ENCODE results near the gene GHR. TPM values are rescaled to one million over a fixed set of nuclear protein-coding genes. Genes with fewer than 3 reads are reported as not detected.

GHR gene
- total and polyA plus RNA-seq, 2 donors (not counting 3 experiments of a cell fraction or from before 2014, with no cell fraction given) = 0.27 to 0.28 TPM

DNA sequence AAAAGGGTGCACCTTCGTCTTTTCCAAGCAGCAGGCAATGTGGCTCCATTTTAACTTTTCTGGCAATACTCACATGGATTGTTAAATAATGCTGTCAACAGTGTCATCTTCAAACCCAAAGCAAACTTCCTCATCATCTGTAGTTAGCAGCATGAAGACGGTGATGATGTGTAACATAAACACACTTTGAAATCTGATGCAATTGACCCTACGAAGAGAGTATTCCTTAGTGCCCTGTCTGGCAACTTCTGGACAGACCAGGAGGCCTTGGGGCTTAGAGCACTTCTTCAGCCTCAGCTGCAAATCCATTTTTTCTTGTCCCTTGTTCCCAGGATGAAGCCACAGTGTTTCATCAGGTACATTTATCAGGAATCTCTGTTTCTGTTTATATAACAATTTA lies 149.1 kb downstream of the GHR start:
- H3K4me2 ChIP-seq (ENCODE audit: insufficient read depth, low read length) = no peak overlapping the region
- FAIRE-seq (no peak), DNase-seq (ENCODE audit: low read depth, low spot score) (no peak)
- H3K27ac ChIP-seq (ENCODE audit: insufficient read depth, low read depth, low read length) = no peak overlapping the region
- H3K9me3 ChIP-seq (replicated peaks; ENCODE audit: control insufficient read depth, insufficient read depth, low read length) = no peaks in the 10 kb centered on the region
- dilution Hi-C loops (cut with MboI; ENCODE audit: extremely low pct_ligation_motif_present, low sequenced_read_pairs) = no loop called here
- H3K4me3 ChIP-seq (replicated peaks in 1 of 3; ENCODE audit: insufficient read depth in 1 of 3, low read depth in 1 of 3, low read length in 3 of 3) = no peak overlapping the region
- no peaks in the 10 kb centered on the region for H3K4me1 ChIP-seq (ENCODE audit: control insufficient read depth, extremely low read depth, insufficient read depth, low read length)
- BruUV-seq (replicated peaks) = no TSS peak
- no peak overlapping the region for H2AFZ ChIP-seq (ENCODE audit: low read depth, low read length)
- H3K79me2 ChIP-seq (ENCODE audit: control insufficient read depth, insufficient read depth, low read length) = no peaks in the 10 kb centered on the region
- H3K27me3 ChIP-seq (ENCODE audit: control insufficient read depth in 2 of 2, insufficient read depth in 2 of 2, low read length in 2 of 2) = no peaks in the 10 kb centered on the region
- CTCF ChIA-PET = interaction anchor here (1.2 kb wide), 1 partner anchor 11 kb away, joined by 3 read pairs; no protein-coding TSS in a partner anchor
- intact Hi-C loops (cut with micrococcal nuclease) = no loop called here
- POLR2A ChIA-PET = no interaction called here
- H3K9me1 ChIP-seq (replicated peaks; ENCODE audit: control insufficient read depth, extremely low read depth, insufficient read depth, low read length) = no peaks in the 10 kb centered on the region
- no peaks in the 10 kb centered on the region for H4K20me1 ChIP-seq (replicated peaks; ENCODE audit: control insufficient read depth, extremely low read depth, insufficient read depth, low read length)
- TF ChIP-seq FOS (IDR thresholded peaks at IDR 0.05; ENCODE audit: borderline replicate concordance, insufficient read depth, low read length) (no peak), POLR2A (IDR thresholded peaks at IDR 0.05; ENCODE audit: low read depth, low read length) (no peak), EZH2 (IDR thresholded peaks at IDR 0.05; ENCODE audit: borderline replicate concordance, low read depth, low read length, severe bottlenecking) (no peak), JUN (IDR thresholded peaks at IDR 0.05; ENCODE audit: borderline replicate concordance, insufficient read depth, insufficient read length, low read depth) (no peak), GATA2 (IDR thresholded peaks at IDR 0.05; ENCODE audit: insufficient read depth, insufficient read length, low read depth, low read length) (no peak), POLR2AphosphoS5 (IDR thresholded peaks at IDR 0.05; ENCODE audit: insufficient read depth, low read depth, low read length) (no peak), MYC (IDR thresholded peaks at IDR 0.05; ENCODE audit: low read depth, low read length) (no peak)
- TF ChIP-seq, protein P1, sequence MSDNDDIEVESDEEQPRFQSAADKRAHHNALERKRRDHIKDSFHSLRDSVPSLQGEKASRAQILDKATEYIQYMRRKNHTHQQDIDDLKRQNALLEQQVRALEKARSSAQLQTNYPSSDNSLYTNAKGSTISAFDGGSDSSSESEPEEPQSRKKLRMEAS (IDR thresholded peaks at IDR 0.05; ENCODE audit: insufficient read depth, insufficient read length) = no peak
- TF ChIP-seq, protein P2, sequence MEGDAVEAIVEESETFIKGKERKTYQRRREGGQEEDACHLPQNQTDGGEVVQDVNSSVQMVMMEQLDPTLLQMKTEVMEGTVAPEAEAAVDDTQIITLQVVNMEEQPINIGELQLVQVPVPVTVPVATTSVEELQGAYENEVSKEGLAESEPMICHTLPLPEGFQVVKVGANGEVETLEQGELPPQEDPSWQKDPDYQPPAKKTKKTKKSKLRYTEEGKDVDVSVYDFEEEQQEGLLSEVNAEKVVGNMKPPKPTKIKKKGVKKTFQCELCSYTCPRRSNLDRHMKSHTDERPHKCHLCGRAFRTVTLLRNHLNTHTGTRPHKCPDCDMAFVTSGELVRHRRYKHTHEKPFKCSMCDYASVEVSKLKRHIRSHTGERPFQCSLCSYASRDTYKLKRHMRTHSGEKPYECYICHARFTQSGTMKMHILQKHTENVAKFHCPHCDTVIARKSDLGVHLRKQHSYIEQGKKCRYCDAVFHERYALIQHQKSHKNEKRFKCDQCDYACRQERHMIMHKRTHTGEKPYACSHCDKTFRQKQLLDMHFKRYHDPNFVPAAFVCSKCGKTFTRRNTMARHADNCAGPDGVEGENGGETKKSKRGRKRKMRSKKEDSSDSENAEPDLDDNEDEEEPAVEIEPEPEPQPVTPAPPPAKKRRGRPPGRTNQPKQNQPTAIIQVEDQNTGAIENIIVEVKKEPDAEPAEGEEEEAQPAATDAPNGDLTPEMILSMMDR (IDR thresholded peaks at IDR 0.05; ENCODE audit: extremely low read depth in 1 of 2, insufficient read depth in 1 of 2, low read depth in 1 of 2, low read length in 2 of 2) = no peak
- no peak overlapping the region for H3K9ac ChIP-seq (replicated peaks; ENCODE audit: extremely low read depth, insufficient read depth, low read length)
- no peaks in the 10 kb centered on the region for H3K36me3 ChIP-seq (ENCODE audit: control insufficient read depth in 2 of 2, extremely low read depth in 1 of 2, insufficient read depth in 2 of 2, low read length in 2 of 2)
